ENCODE data around the gene TCP11L2.

GRCh38 chr12:106364261-106364660 lies 61.7 kb downstream of the TCP11L2 start:
- TF ChIP-seq, protein P1, sequence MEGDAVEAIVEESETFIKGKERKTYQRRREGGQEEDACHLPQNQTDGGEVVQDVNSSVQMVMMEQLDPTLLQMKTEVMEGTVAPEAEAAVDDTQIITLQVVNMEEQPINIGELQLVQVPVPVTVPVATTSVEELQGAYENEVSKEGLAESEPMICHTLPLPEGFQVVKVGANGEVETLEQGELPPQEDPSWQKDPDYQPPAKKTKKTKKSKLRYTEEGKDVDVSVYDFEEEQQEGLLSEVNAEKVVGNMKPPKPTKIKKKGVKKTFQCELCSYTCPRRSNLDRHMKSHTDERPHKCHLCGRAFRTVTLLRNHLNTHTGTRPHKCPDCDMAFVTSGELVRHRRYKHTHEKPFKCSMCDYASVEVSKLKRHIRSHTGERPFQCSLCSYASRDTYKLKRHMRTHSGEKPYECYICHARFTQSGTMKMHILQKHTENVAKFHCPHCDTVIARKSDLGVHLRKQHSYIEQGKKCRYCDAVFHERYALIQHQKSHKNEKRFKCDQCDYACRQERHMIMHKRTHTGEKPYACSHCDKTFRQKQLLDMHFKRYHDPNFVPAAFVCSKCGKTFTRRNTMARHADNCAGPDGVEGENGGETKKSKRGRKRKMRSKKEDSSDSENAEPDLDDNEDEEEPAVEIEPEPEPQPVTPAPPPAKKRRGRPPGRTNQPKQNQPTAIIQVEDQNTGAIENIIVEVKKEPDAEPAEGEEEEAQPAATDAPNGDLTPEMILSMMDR (conservative IDR thresholded peaks at IDR 0.05), result no peak
- TF ChIP-seq ZFX (IDR thresholded peaks at IDR 0.05), result no peak

All from C4-2B (cell line).